WI38 (cell line): Measurements from ENCODE around the gene ANKH.

Experiments used
- H3K4me3 ChIP-seq: 2 replicates; pipeline ENCODE4 v1.5.1; 2011; ENCODE audit warnings: low read depth, mild to moderate bottlenecking, control low read depth, low read length
- TF ChIP-seq, protein P1 (sequence below): IDR thresholded peaks from 2 replicates; pipeline ENCODE4 v1.5.1; 2012; ENCODE audit warnings: low read depth, mild to moderate bottlenecking, control low read depth, low read length

The ANKH gene

DNA sequence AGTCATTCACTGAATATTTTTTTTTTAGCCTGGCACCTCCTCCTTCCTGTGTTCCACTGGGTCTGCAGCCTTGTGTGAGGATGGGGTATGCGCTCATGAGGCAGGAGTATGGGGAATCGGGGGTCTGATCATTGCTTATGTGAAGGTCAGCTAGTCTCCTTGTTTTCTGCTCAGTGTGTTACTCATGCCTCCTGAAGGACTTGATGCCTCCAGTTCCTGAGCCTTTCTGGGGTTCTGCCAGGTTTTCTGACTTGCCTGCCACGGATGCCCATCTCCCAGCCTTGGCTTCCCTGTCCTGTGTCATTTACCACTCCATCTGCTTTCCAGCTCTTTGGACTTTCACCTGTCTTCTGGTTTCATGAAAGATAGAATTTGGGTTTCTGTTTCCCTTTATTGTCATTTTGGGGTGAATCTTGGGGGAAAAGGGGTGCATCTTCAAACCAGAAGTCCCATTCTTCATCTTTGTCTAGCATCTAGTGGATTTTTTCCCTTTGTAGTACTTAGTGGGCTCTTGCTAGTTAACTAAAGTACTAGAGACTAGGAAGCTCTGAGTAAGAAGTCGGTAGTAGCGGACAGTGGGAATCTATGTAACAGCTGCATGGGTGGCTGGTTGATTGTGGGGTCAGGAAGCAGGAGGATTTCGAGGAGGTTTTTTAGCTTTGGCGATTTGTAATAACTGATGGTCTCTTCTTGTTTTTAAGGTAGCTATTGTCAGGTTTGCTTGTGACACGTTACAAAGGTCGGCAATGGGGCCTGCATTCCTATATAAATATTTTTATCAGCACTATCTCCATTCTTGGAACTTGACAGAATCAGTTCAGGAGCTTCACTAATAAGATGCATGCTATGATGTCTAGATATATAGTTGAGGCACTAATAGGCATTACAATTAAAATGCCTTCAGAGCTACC lies 198.8 kb downstream of the ANKH start:
- TF ChIP-seq, protein P1, sequence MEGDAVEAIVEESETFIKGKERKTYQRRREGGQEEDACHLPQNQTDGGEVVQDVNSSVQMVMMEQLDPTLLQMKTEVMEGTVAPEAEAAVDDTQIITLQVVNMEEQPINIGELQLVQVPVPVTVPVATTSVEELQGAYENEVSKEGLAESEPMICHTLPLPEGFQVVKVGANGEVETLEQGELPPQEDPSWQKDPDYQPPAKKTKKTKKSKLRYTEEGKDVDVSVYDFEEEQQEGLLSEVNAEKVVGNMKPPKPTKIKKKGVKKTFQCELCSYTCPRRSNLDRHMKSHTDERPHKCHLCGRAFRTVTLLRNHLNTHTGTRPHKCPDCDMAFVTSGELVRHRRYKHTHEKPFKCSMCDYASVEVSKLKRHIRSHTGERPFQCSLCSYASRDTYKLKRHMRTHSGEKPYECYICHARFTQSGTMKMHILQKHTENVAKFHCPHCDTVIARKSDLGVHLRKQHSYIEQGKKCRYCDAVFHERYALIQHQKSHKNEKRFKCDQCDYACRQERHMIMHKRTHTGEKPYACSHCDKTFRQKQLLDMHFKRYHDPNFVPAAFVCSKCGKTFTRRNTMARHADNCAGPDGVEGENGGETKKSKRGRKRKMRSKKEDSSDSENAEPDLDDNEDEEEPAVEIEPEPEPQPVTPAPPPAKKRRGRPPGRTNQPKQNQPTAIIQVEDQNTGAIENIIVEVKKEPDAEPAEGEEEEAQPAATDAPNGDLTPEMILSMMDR = no peak
- H3K4me3 ChIP-seq = no peak overlapping the region

DNA sequence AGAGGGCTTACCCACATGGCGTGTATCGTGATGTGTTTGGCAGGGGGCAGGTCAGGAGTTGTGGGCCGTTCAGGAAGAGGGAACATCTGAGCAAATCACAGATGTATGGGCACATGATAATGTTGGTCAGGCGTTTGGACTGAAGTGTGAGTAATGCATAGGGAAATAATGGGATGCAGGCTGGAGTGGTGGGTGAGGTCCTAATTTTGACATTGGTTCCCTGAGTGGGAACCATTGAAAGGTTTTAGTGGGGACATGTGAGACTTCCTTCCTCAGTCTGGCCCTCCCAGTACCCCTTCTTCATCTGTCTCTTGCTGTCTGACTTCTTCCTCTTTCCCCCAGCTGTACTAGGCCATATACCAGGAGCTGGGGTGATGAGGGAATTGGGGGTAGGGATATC lies 199.5 kb downstream of the ANKH start:
- H3K4me3 ChIP-seq = no peak overlapping the region
- TF ChIP-seq, protein P1 = no peak

DNA sequence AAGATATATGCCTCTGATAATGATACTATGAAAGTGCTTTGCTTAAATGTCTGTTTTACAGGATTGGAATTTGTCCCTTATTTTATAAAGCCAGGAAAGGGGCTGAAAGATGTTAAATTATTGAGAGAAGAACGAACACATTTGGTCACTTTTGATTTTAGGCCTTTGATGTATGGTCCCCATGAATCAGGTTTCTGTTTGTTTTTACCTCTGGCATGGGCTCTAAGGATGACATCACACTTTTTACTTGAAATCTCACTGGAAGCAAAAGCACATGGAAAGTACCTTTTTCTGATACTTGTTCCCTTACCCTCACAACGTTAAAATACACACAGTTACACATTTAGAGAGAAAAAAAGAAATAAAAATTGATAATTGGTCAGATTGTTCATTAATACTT lies 200.2 kb downstream of the ANKH start:
- TF ChIP-seq, protein P1 = no peak
- H3K4me3 ChIP-seq = no peak overlapping the region

DNA sequence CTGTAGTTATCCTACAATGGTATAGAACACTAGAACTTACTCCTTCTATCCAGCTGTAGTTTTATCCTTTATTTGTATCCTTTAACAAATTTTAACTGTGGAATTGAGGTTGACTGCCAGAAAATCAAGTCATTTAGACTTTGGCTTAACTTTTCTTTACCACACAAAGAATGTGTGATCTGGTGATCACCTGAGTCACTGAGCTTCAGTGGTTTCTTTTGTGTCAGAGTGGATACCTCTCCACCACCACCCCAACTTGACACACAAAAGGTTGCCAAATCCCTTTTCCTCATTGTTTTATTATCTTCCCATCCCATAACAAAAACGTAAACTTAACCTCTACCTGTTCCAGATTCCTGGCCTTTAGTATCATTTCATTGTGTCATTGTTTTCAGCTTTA lies 201.6 kb downstream of the ANKH start:
- no peak overlapping the region for H3K4me3 ChIP-seq
- TF ChIP-seq, protein P1 = no peak

DNA sequence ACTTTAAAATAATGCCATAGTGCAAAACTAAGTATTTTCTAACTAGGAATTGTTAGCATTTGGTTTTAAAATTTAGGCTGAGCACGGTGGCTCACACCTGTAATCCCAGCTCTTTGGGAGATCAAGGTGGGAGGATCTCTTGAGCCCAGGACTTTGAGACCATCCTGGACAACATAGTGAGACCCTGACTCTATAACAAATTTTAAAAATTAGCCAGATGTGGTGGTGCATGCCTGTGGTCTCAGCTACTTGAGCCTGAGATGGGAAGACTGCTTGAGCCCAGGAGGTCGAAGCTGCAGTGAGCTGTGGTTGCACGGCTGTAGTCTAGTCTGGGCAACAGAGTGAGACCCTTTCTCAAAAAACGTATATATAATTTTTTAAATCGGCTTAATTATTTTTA lies 202.2 kb downstream of the ANKH start:
- H3K4me3 ChIP-seq = no peak overlapping the region
- TF ChIP-seq, protein P1 = no peak

DNA sequence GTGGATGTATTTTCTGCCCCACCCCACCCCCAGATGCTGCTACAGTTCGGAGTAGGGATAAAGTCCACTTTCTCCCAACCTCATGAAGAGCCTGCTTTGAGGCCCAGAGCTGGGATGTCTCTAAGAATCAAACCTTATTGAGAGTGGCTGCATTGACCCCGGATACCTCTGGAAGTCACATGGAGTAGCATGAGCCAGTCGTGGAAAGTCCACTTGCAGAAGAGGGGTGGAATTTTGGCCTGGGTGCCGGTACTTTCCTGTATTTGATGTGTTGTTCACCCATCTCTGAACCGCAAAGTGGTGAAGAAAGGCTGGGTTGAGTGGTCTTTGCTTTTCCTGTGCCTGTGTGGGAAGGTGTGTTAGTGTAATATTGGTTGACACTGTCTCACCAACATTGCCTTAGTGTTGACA lies 203.4 kb downstream of the ANKH start:
- no peak overlapping the region for H3K4me3 ChIP-seq
- TF ChIP-seq, protein P1 = no peak

DNA sequence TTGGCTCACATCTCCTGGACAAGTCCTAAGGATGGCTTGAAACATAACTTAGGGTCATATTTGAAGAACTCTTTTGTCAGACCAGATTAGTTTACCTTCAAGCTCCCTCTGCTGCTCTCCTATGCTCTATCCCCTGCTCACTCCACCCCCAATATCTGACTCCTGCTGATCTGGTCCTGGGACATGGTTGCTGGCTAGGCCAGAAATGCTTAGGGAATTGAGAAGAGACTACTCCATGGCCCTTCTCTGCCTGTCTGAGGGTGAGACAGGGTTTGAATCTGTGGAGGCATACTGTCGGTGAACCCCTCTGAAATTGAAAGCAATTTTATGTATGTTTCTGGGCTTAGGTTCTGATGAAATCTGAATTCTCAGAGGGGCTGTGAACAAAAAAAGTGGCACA lies 203.8 kb downstream of the ANKH start:
- TF ChIP-seq, protein P1 = no peak
- no peak overlapping the region for H3K4me3 ChIP-seq
